Measurements from ENCODE around the gene SPRY1.

SPRY1 gene

GRCh38 chr4:123380728-123381716, 15.6 kb upstream of the SPRY1 start:
- no peak for DNase-seq

GRCh38 chr4:123381996-123382395, 14.6 kb upstream of the SPRY1 start:
- DNase-seq, result no peak

- no peak for DNase-seq
These were observed 13.0 kb upstream of the SPRY1 start for GRCh38 chr4:123383566-123383965.

- DNase-seq, result no peak
These were observed 10.0 kb upstream of the SPRY1 start for GRCh38 chr4:123386609-123387008.

GRCh38 chr4:123390846-123391456, 5.6 kb upstream of the SPRY1 start:
- no peak for DNase-seq

- DNase-seq, result no peak
These were observed 2.9 kb upstream of the SPRY1 start for GRCh38 chr4:123393721-123394120.

GRCh38 chr4:123397144-123398065, 810 bp downstream of the SPRY1 start:
- DNase-seq, result peak in 1 of 2 donors; percentile 39

GRCh38 chr4:123398066-123398852, 1.7 kb downstream of the SPRY1 start:
- peak; percentile 55 to 76 for DNase-seq

- peak in 1 of 2 donors; percentile 45 for DNase-seq
These were observed 2.4 kb downstream of the SPRY1 start for GRCh38 chr4:123398853-123399626.

GRCh38 chr4:123399627-123400358, 3.2 kb downstream of the SPRY1 start:
- DNase-seq, result no peak

GRCh38 chr4:123401271-123402120, 4.9 kb downstream of the SPRY1 start:
- no peak for DNase-seq

GRCh38 chr4:123402121-123402465, 5.5 kb downstream of the SPRY1 start:
- DNase-seq, result no peak

GRCh38 chr4:123403080-123403604, 6.5 kb downstream of the SPRY1 start:
- DNase-seq, result no peak

GRCh38 chr4:123404533-123404932, 7.9 kb downstream of the SPRY1 start:
- DNase-seq, result no peak

GRCh38 chr4:123405267-123405865, 8.8 kb downstream of the SPRY1 start:
- no peak for DNase-seq

GRCh38 chr4:123406872-123407271, 10.3 kb downstream of the SPRY1 start:
- DNase-seq, result no peak

- no peak for DNase-seq
These were observed 12.0 kb downstream of the SPRY1 start for GRCh38 chr4:123408471-123409084.

- no peak for DNase-seq
These were observed 12.7 kb downstream of the SPRY1 start for GRCh38 chr4:123409334-123409733.

- DNase-seq, result no peak
These were observed 14.9 kb downstream of the SPRY1 start for GRCh38 chr4:123411514-123411913.
